Epithelial cell of esophagus (primary cell): Measurements from ENCODE around the gene AQR.

Experiments used
- DNase-seq: peaks from one replicate; pipeline ENCODE4 v3.0.0; 2010; ENCODE audit warnings: low read depth
- H3K4me3 ChIP-seq: 2 replicates; pipeline ENCODE4 v1.5.1; 2011; ENCODE audit warnings: mild to moderate bottlenecking, low read length, control low read depth
- TF ChIP-seq, protein P1 (sequence below): IDR thresholded peaks from 2 replicates; pipeline ENCODE4 v1.5.1; 2011; ENCODE audit warnings: low read depth, mild to moderate bottlenecking, low read length, control low read depth, inconsistent platforms; ENCODE audit not compliant: insufficient read depth; ENCODE audit errors: missing control alignments

AQR gene

GRCh38 chr15:34969340-34970097 is at the start of gene AQR:
TSS of gene AQR (minus strand) at chr15:34969742. CDS start at chr15:34969613, 129 bp downstream.
- peak within 1 kb of the TSS; percentile 96 for H3K4me3 ChIP-seq
- DNase-seq: peak; percentile 98
- TF ChIP-seq, protein P1, sequence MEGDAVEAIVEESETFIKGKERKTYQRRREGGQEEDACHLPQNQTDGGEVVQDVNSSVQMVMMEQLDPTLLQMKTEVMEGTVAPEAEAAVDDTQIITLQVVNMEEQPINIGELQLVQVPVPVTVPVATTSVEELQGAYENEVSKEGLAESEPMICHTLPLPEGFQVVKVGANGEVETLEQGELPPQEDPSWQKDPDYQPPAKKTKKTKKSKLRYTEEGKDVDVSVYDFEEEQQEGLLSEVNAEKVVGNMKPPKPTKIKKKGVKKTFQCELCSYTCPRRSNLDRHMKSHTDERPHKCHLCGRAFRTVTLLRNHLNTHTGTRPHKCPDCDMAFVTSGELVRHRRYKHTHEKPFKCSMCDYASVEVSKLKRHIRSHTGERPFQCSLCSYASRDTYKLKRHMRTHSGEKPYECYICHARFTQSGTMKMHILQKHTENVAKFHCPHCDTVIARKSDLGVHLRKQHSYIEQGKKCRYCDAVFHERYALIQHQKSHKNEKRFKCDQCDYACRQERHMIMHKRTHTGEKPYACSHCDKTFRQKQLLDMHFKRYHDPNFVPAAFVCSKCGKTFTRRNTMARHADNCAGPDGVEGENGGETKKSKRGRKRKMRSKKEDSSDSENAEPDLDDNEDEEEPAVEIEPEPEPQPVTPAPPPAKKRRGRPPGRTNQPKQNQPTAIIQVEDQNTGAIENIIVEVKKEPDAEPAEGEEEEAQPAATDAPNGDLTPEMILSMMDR: peak; percentile 77

GRCh38 chr15:35014241-35014640 is 44.7 kb upstream of the AQR start:
- H3K4me3 ChIP-seq: no peak overlapping the region
- TF ChIP-seq, protein P1: no peak
- no peak for DNase-seq

DNA sequence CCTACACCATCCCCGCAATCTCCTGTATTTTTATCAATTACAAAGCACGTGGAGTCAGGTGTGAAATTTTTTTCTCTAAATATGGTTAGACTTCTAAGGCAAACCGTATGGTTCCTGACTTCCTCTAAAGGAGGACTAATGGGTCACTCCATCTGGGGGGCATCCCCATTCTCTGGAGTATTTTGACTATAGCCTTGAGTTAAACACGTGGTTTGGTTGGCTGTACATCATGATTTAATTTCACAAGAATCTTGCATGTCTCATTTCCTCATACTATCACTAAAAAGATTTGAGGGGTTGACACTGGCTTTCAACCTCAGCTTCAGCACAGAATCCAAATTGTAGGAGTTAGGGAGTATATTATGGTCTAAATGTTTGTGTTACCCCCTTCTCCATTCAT is 43.8 kb upstream of the AQR start:
- TF ChIP-seq, protein P1: no peak
- DNase-seq: no peak
- H3K4me3 ChIP-seq: no peak overlapping the region

DNA sequence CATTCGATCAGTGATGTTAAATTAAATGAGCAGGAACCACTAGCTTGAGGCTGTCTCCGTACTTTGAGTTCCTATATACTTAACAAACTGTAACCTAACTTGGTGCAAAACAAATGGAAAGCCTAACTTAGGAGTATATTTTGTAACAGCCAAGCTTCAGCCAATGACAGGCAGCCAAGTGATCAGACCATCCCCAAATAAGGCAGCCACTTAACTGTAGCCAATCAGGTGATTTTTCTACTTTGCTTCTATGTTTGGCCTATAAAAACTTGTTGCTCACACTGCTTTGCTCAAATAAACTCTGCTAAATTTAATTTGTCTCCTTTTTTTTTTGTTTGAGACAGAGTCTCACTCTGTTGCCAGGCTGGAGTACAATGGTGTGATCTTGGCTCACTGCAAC is 37.9 kb upstream of the AQR start:
- no peak overlapping the region for H3K4me3 ChIP-seq
- DNase-seq: no peak
- TF ChIP-seq, protein P1: no peak

DNA sequence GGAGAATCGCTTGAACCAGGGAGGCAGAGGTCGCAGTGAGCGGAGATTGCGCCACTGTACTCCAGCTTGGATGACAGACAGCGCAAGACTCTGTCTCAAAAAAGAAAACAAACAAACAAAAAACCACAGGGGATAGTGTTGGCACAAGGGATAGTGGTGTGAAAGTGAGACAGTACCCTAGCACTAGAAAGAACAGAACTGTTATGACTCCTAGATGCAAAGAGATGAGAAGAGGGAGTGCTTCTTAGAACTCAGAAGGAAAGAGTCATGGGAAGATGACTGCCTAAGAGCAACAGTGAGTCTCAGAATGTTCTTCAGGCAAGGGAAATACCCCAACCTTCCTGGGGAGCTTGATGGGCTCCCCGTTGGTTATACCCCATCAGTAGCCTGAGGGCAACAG is 36.4 kb upstream of the AQR start:
- no peak for DNase-seq
- TF ChIP-seq, protein P1: no peak
- H3K4me3 ChIP-seq: no peak overlapping the region

GRCh38 chr15:35003928-35004327 is 34.4 kb upstream of the AQR start:
- TF ChIP-seq, protein P1: no peak
- no peak for DNase-seq
- no peak overlapping the region for H3K4me3 ChIP-seq

DNA sequence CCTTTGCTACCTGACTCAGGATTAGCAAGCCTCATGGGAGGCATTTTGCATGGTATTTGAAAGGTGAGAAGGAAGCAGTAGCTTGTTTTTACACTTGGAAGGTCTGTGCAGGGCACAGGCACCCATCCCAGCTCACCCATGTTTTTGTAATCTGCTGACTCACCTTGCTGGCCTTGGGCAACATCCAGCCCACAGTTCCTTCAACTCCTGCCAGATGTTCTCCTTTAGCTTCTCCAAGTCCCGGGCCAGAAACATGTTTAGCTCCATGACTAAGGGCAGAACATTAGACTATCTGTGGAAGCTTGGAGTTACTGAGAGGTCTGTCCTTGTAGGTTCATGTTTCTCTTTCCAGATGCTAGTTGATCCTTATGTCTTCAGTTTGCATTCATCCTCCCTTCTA is 31.0 kb upstream of the AQR start:
- H3K4me3 ChIP-seq: no peak overlapping the region
- TF ChIP-seq, protein P1: no peak
- peak; percentile 99 for DNase-seq
